Globus pallidus (tissue), 1 donor: Measurements from ENCODE around the gene TRPM8.
"Not testable (repeated sequence)": the region's sequence is repeated elsewhere in the genome, so short reads cannot be mapped to it uniquely, and the experiment has no call there.

Source experiments
- DNase-seq: peaks from one replicate; pipeline ENCODE4 v3.0.0-alpha.2; 2015; ENCODE audit warnings: low spot score

The TRPM8 gene

GRCh38 chr2:233936089-233936488, 18.9 kb downstream of the TRPM8 start:
- DNase-seq = no peak

- no peak for DNase-seq
Observed at GRCh38 chr2:233938676-233939370, 21.6 kb downstream of the TRPM8 start.

GRCh38 chr2:233940376-233941276, 23.5 kb downstream of the TRPM8 start:
- DNase-seq = no peak

GRCh38 chr2:233942731-233943130, 25.6 kb downstream of the TRPM8 start:
- DNase-seq = no peak

GRCh38 chr2:233944269-233944668, 27.1 kb downstream of the TRPM8 start:
- no peak for DNase-seq

GRCh38 chr2:233944722-233945121, 27.5 kb downstream of the TRPM8 start:
- DNase-seq = no peak

GRCh38 chr2:233945146-233945545, 28.0 kb downstream of the TRPM8 start:
- no peak for DNase-seq

GRCh38 chr2:233950078-233950825, 33.1 kb downstream of the TRPM8 start:
- no peak for DNase-seq

- no peak for DNase-seq
Observed at GRCh38 chr2:233952335-233952734, 35.2 kb downstream of the TRPM8 start.

GRCh38 chr2:233953087-233953801, 36.1 kb downstream of the TRPM8 start:
- DNase-seq = no peak

GRCh38 chr2:233960203-233960602, 43.0 kb downstream of the TRPM8 start:
- no peak for DNase-seq

- DNase-seq = no peak
Observed at GRCh38 chr2:233961905-233962304, 44.7 kb downstream of the TRPM8 start.

GRCh38 chr2:233964581-233964980, 47.4 kb downstream of the TRPM8 start:
- no peak for DNase-seq

GRCh38 chr2:233965032-233965603, 47.9 kb downstream of the TRPM8 start:
- DNase-seq = no peak

- DNase-seq = not testable (repeated sequence)
Observed at GRCh38 chr2:233965646-233966045, 48.5 kb downstream of the TRPM8 start.

- peak; percentile 24 for DNase-seq
Observed at GRCh38 chr2:233966388-233966787, 49.2 kb downstream of the TRPM8 start.

GRCh38 chr2:233967164-233967563, 50.0 kb downstream of the TRPM8 start:
- no peak for DNase-seq

GRCh38 chr2:233968556-233968955, 51.4 kb downstream of the TRPM8 start:
- DNase-seq = no peak

GRCh38 chr2:233972460-233972859, 55.3 kb downstream of the TRPM8 start:
- DNase-seq = not testable (repeated sequence)

- no peak for DNase-seq
Observed at GRCh38 chr2:233972941-233973575, 55.9 kb downstream of the TRPM8 start.

GRCh38 chr2:233973786-233974185, 56.6 kb downstream of the TRPM8 start:
- no peak for DNase-seq
